Progenitor cell of endocrine pancreas (in vitro differentiated cells): ENCODE measurements around the gene SLC44A5. TPM values are rescaled to one million over a fixed set of nuclear protein-coding genes. Genes with fewer than 3 reads are reported as not detected.

Experiments used
- DNase-seq: peaks from one replicate; pipeline ENCODE4 v3.0.0; 2021; ENCODE audit warnings: low spot score; ENCODE audit not compliant: unreplicated experiment
- H3K27ac Mint-ChIP-seq: 2 replicates; pipeline ENCODE4 v1.8.0; 2021; ENCODE audit warnings: mild to moderate bottlenecking, moderate library complexity, mixed read lengths
- H3K27me3 Mint-ChIP-seq: 2 replicates; pipeline ENCODE4 v1.8.0; 2021; ENCODE audit warnings: mixed read lengths
- H3K36me3 Mint-ChIP-seq: 2 replicates; pipeline ENCODE4 v1.8.0; 2022; ENCODE audit warnings: mixed read lengths; ENCODE audit not compliant: insufficient read depth
- H3K4me1 Mint-ChIP-seq: 2 replicates; pipeline ENCODE4 v1.8.0; 2021; ENCODE audit warnings: low read depth, mixed read lengths
- H3K4me3 Mint-ChIP-seq: 2 replicates; pipeline ENCODE4 v1.8.0; 2021; ENCODE audit warnings: low read depth, mild to moderate bottlenecking, moderate library complexity, mixed read lengths
- H3K9me3 Mint-ChIP-seq: 2 replicates; pipeline ENCODE4 v1.8.0; 2021; ENCODE audit warnings: low read depth, mixed read lengths
- total RNA-seq: library from RNA; stranded (reverse); gene quantifications from 2 replicates; pipeline ENCODE4 v1.2.1, GENCODE V29; 2021
- TF ChIP-seq, protein P1 (sequence below): fragments of 200-600 bp; sonication (generic); IDR thresholded peaks from one replicate; pipeline ENCODE4 v1.5.0; 2021; ENCODE audit warnings: antibody characterized with exemption, mild to moderate bottlenecking; ENCODE audit not compliant: unreplicated experiment

Gene SLC44A5
- total RNA-seq, 1 donor from 2014 or later: 8.8 TPM

GRCh38 chr1:75554181-75554580 lies 56.7 kb downstream of the SLC44A5 start:
- Mint-ChIP-seq H3K9me3 (peaks cover 4% of the 10 kb centered on the region), H3K4me3 (no peak overlapping the region), H3K27ac (no peak overlapping the region), H3K27me3 (no peaks in the 10 kb centered on the region), H3K36me3 (peaks cover 2% of the 10 kb centered on the region), H3K4me1 (peaks cover 6% of the 10 kb centered on the region)
- TF ChIP-seq, protein P1, sequence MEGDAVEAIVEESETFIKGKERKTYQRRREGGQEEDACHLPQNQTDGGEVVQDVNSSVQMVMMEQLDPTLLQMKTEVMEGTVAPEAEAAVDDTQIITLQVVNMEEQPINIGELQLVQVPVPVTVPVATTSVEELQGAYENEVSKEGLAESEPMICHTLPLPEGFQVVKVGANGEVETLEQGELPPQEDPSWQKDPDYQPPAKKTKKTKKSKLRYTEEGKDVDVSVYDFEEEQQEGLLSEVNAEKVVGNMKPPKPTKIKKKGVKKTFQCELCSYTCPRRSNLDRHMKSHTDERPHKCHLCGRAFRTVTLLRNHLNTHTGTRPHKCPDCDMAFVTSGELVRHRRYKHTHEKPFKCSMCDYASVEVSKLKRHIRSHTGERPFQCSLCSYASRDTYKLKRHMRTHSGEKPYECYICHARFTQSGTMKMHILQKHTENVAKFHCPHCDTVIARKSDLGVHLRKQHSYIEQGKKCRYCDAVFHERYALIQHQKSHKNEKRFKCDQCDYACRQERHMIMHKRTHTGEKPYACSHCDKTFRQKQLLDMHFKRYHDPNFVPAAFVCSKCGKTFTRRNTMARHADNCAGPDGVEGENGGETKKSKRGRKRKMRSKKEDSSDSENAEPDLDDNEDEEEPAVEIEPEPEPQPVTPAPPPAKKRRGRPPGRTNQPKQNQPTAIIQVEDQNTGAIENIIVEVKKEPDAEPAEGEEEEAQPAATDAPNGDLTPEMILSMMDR: no peak
- DNase-seq: no peak

GRCh38 chr1:75550559-75550958 lies 60.4 kb downstream of the SLC44A5 start:
- no peak for DNase-seq
- peaks cover 4% of the 10 kb centered on the region for H3K9me3 Mint-ChIP-seq
- no peaks in the 10 kb centered on the region for H3K27me3 Mint-ChIP-seq
- H3K4me3 Mint-ChIP-seq: no peak overlapping the region
- no peak overlapping the region for H3K27ac Mint-ChIP-seq
- no peaks in the 10 kb centered on the region for H3K4me1 Mint-ChIP-seq
- peaks cover 2% of the 10 kb centered on the region for H3K36me3 Mint-ChIP-seq
- TF ChIP-seq, protein P1: no peak

DNA sequence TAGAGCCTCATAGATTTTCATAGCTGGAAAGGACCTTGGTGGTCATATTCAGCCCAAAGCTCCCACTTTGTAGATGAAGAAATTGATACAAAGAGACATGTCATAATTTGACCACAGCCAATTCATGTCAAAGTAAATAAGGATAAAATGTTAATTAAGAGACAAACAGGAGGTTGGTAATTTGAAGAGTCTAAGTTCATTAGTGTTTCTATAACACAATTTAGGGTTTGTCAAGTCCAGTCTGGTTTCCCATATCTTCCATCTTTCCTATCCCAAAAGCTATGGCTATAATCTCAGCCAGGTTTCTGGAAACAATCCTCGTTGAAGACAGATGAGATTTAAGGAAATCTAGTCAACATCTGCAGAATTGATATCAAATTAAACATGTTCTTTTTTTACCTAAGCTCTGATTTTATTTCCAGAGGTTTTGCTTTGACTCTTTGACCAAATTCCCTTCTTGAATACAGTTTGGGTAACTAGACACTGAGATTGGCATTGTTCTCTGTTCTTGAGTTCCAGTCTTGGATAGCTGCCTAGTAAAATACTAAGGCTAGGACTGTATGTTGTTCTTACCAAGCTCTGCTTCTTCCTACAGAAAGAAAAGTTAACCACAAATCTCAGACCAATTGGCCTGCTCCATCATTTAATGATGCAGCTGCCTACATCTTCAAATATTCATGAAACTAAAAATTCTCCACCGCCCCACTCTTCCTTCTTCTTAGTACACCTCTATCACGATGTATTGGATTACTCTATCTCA lies 62.0 kb downstream of the SLC44A5 start:
- TF ChIP-seq, protein P1: no peak
- H3K9me3 Mint-ChIP-seq: peaks cover 6% of the 10 kb centered on the region
- peaks cover 3% of the 10 kb centered on the region for H3K36me3 Mint-ChIP-seq
- H3K4me1 Mint-ChIP-seq: peaks cover 2% of the 10 kb centered on the region
- no peak overlapping the region for H3K4me3 Mint-ChIP-seq
- no peak for DNase-seq
- H3K27ac Mint-ChIP-seq: no peak overlapping the region
- no peaks in the 10 kb centered on the region for H3K27me3 Mint-ChIP-seq

DNA sequence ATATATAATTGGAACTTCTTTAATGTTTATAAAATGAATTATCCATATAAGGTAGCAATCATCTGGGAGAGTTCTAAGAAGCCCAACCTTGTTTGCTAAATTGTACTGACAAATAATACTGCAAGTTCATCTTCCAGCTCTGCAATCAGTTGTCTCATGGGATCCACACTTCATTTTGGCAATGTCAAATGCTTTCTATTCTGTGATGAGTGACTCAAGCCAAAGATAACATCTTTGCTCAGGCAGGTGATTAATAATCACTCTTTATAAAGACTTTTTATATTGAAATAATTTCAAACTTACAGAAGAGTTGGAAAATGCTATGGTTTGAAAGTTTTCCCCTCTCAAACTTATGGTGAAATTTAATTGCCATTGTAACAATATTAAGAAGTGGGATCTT lies 67.2 kb downstream of the SLC44A5 start:
- Mint-ChIP-seq H3K4me1 (peaks cover 25% of the 10 kb centered on the region), H3K9me3 (peaks cover 6% of the 10 kb centered on the region), H3K27me3 (no peaks in the 10 kb centered on the region), H3K27ac (no peak overlapping the region), H3K4me3 (no peak overlapping the region), H3K36me3 (peaks cover 3% of the 10 kb centered on the region)
- TF ChIP-seq, protein P1: no peak
- DNase-seq: no peak

- no peak for DNase-seq
- no peaks in the 10 kb centered on the region for H3K27me3 Mint-ChIP-seq
- TF ChIP-seq, protein P1: no peak
- H3K4me1 Mint-ChIP-seq: peaks cover 25% of the 10 kb centered on the region
- H3K4me3 Mint-ChIP-seq: no peak overlapping the region
- peaks cover 6% of the 10 kb centered on the region for H3K9me3 Mint-ChIP-seq
- H3K36me3 Mint-ChIP-seq: peaks cover 3% of the 10 kb centered on the region
- H3K27ac Mint-ChIP-seq: no peak overlapping the region
Observed at GRCh38 chr1:75542818-75543570, 67.9 kb downstream of the SLC44A5 start.
